ENCODE measurements around the gene ANK3.

DNA sequence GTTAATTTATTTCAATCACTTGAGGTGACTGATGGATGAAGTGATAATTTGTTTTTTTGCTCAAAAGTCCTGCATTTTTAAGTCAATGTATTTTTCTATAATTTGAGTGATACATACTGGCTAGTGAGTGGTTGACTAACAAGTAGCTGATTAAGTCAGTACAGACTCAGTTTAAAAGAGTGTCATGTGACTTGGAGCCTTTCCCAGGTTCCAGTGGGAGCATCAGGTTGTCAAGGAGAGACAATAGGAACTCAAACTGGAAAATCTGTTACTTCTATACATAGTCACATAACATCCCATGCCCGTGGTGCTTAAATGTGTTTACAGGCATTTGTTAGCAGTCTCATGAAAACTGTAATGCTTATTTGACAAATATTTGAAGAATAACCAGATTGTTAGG is 154.7 kb downstream of the ANK3 start:
- TF ChIP-seq, protein P1, sequence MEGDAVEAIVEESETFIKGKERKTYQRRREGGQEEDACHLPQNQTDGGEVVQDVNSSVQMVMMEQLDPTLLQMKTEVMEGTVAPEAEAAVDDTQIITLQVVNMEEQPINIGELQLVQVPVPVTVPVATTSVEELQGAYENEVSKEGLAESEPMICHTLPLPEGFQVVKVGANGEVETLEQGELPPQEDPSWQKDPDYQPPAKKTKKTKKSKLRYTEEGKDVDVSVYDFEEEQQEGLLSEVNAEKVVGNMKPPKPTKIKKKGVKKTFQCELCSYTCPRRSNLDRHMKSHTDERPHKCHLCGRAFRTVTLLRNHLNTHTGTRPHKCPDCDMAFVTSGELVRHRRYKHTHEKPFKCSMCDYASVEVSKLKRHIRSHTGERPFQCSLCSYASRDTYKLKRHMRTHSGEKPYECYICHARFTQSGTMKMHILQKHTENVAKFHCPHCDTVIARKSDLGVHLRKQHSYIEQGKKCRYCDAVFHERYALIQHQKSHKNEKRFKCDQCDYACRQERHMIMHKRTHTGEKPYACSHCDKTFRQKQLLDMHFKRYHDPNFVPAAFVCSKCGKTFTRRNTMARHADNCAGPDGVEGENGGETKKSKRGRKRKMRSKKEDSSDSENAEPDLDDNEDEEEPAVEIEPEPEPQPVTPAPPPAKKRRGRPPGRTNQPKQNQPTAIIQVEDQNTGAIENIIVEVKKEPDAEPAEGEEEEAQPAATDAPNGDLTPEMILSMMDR (IDR thresholded peaks at IDR 0.05 in 8 of 11, conservative IDR thresholded peaks at IDR 0.05 in 3 of 11) = no peak
- TF ChIP-seq POLR2AphosphoS5 (IDR thresholded peaks at IDR 0.05) (no peak), POLR2A (IDR thresholded peaks at IDR 0.05) (no peak)

All from spleen (tissue), 7 donors.